DND-41 (cell line): ENCODE results near the gene HOXC11.

Experiments
- ATAC-seq: fragments of 200-7000 bp; cut with Tn5 transposase; 3 replicates; pipeline ENCODE4 v1.9.1; 2021; ENCODE audit warnings: low read depth; ENCODE audit not compliant: insufficient read depth
- DNase-seq: peaks from one replicate; pipeline ENCODE4 v3.0.0-alpha.2; 2020
- H2AFZ ChIP-seq: 2 replicates; pipeline ENCODE4 v1.6.0; 2012; ENCODE audit warnings: low read depth, low read length
- H3K27ac ChIP-seq: 2 replicates; pipeline ENCODE4 v1.5.1; 2012; ENCODE audit warnings: low read length, inconsistent platforms
- H3K27me3 ChIP-seq: fragments of 200-600 bp; sonication (generic); 2 replicates; pipeline ENCODE4 v1.6.0; 2012; ENCODE audit warnings: low read length, mild to moderate bottlenecking, inconsistent platforms; ENCODE audit not compliant: insufficient read depth, poor library complexity
- H3K36me3 ChIP-seq: 2 replicates; pipeline ENCODE4 v1.5.1; 2012; ENCODE audit warnings: low read length, inconsistent platforms; ENCODE audit not compliant: insufficient read depth
- H3K4me1 ChIP-seq: 2 replicates; pipeline ENCODE4 v1.5.1; 2012; ENCODE audit warnings: mild to moderate bottlenecking, low read length; ENCODE audit not compliant: insufficient read depth
- H3K4me2 ChIP-seq: 2 replicates; pipeline ENCODE4 v1.6.0; 2012; ENCODE audit warnings: mild to moderate bottlenecking, moderate library complexity, low read length, inconsistent platforms; ENCODE audit not compliant: insufficient read depth
- H3K4me3 ChIP-seq, 2 experiments: fragments of 200-600 bp in 1 of 2; shearing (Covaris generic) in 1 of 2; 2 replicates each; pipeline ENCODE4 v1.5.1; 2012 to 2016; ENCODE audit warnings: inconsistent platforms in 2 of 2, low read length in 2 of 2, mild to moderate bottlenecking in 2 of 2, low read depth in 1 of 2, moderate library complexity in 1 of 2
- H3K79me2 ChIP-seq: 2 replicates; pipeline ENCODE4 v1.6.0; 2012; ENCODE audit warnings: low read length, inconsistent platforms; ENCODE audit not compliant: insufficient read depth
- H3K9ac ChIP-seq: 2 replicates; pipeline ENCODE4 v1.6.0; 2012; ENCODE audit warnings: low read depth, mild to moderate bottlenecking, inconsistent platforms, low read length, moderate library complexity
- H3K9me3 ChIP-seq: 2 replicates; pipeline ENCODE4 v1.5.1; 2012; ENCODE audit warnings: low read length, moderate library complexity, mild to moderate bottlenecking, inconsistent platforms; ENCODE audit not compliant: insufficient read depth, severe bottlenecking
- H4K20me1 ChIP-seq: 2 replicates; pipeline ENCODE4 v1.6.0; 2012; ENCODE audit warnings: low read length; ENCODE audit not compliant: insufficient read depth
- CTCF ChIP-seq: IDR thresholded peaks from 2 replicates; pipeline ENCODE4 v1.5.1; 2012; ENCODE audit warnings: borderline replicate concordance, low read length, moderate library complexity, mild to moderate bottlenecking; ENCODE audit not compliant: poor library complexity, severe bottlenecking; ENCODE audit errors: extremely low read depth
- EZH2 ChIP-seq: IDR thresholded peaks from 3 replicates; pipeline ENCODE4 v1.6.1; 2012; ENCODE audit warnings: borderline replicate concordance, low read depth, mild to moderate bottlenecking, moderate library complexity, low read length, inconsistent platforms; ENCODE audit not compliant: severe bottlenecking

Gene HOXC11

GRCh38 chr12:54014377-54015017, 41.6 kb downstream of the HOXC11 start:
- Histone ChIP-seq H3K4me1 (peaks cover 17% of the 10 kb centered on the region), H3K4me2 (no peak overlapping the region), H4K20me1 (no peaks in the 10 kb centered on the region), H2AFZ (no peak overlapping the region), H3K9ac (no peak overlapping the region), H3K9me3 (no peaks in the 10 kb centered on the region), H3K36me3 (no peaks in the 10 kb centered on the region), H3K27me3 (peaks cover 61% of the 10 kb centered on the region), H3K27ac (no peak overlapping the region), H3K79me2 (0 out of 2 replicates have a peak, but pooled peaks cover 3% of the 10 kb centered on the region), H3K4me3 (no peak overlapping the region)
- TF ChIP-seq EZH2 (no peak), CTCF (no peak)
- ATAC-seq (no peak), DNase-seq (no peak)

- TF ChIP-seq CTCF = no peak
- TF ChIP-seq EZH2 = no peak
- no peaks in the 10 kb centered on the region for H3K9me3 ChIP-seq
- H3K4me1 ChIP-seq = peaks cover 17% of the 10 kb centered on the region
- H3K36me3 ChIP-seq = no peaks in the 10 kb centered on the region
- no peak for ATAC-seq
- H3K4me3 ChIP-seq = no peak overlapping the region
- H3K4me2 ChIP-seq = no peak overlapping the region
- H3K27ac ChIP-seq = no peak overlapping the region
- H2AFZ ChIP-seq = no peak overlapping the region
- no peak for DNase-seq
- H3K9ac ChIP-seq = no peak overlapping the region
- H3K27me3 ChIP-seq = peaks cover 54% of the 10 kb centered on the region
- H4K20me1 ChIP-seq = no peaks in the 10 kb centered on the region
- 0 out of 2 replicates have a peak, but pooled peaks cover 3% of the 10 kb centered on the region for H3K79me2 ChIP-seq
These were observed 42.3 kb downstream of the HOXC11 start for GRCh38 chr12:54015018-54015931.

GRCh38 chr12:54016051-54016450, 43.1 kb downstream of the HOXC11 start:
- H2AFZ ChIP-seq = no peak overlapping the region
- ATAC-seq = no peak
- H3K4me3 ChIP-seq = no peak overlapping the region
- no peak overlapping the region for H3K9ac ChIP-seq
- no peaks in the 10 kb centered on the region for H3K9me3 ChIP-seq
- no peaks in the 10 kb centered on the region for H3K36me3 ChIP-seq
- 0 out of 2 replicates have a peak, but pooled peaks cover 3% of the 10 kb centered on the region for H3K79me2 ChIP-seq
- DNase-seq = no peak
- no peaks in the 10 kb centered on the region for H4K20me1 ChIP-seq
- no peak overlapping the region for H3K27ac ChIP-seq
- H3K27me3 ChIP-seq = peaks cover 46% of the 10 kb centered on the region
- no peak overlapping the region for H3K4me2 ChIP-seq
- no peak for TF ChIP-seq CTCF
- H3K4me1 ChIP-seq = peaks cover 17% of the 10 kb centered on the region
